K562 (cell line): ENCODE measurements around the gene MAP3K20. TPM values are rescaled to one million over a fixed set of nuclear protein-coding genes. Genes with fewer than 3 reads are reported as not detected.

ENCODE experiments used
- ATAC-seq: fragments of 200-7000 bp; cut with Tn5 transposase; 3 replicates; pipeline ENCODE4 v1.9.1; 2020; ENCODE audit warnings: moderate library complexity
- BruUV-seq: library from RNA; stranded (reverse); fragments of 400-500 nt; replicated peaks from 2 replicates; lab custom pipeline; 2021; lab: Mats Ljungman, UMichigan
- CTCF ChIA-PET: fragments of 300-600 bp; formaldehyde crosslinking; extraction: SDS; loops from one replicate; lab custom pipeline; 2021; ENCODE audit warnings: low intra/inter-chr PET ratio; lab: Yijun Ruan, JAX
- POLR2A ChIA-PET: fragments of 300-600, 350-650 bp; sonication (Branson Sonifier 250); formaldehyde crosslinking; extraction: SDS; loops from one replicate; lab custom pipeline; 2021; ENCODE audit warnings: antibody characterized with exemption, inconsistent platforms; lab: Yijun Ruan, JAX
- DNase-seq, 4 experiments: peaks; one replicate each; pipeline versions ENCODE4 v3.0.0 to v3.0.0-alpha.2; 2011 to 2018; ENCODE audit warnings: low spot score in 3 of 4, mixed read lengths in 3 of 4; ENCODE audit errors: extremely low read depth in 1 of 4
- FAIRE-seq: peaks from 2 replicates; lab custom pipeline; 2011; peaks lifted over from hg19 to GRCh38; lab: Jason Lieb, UNC
- H2AFZ ChIP-seq: 2 replicates; pipeline ENCODE4 v1.6.0; 2011; ENCODE audit warnings: low read depth, low read length, control low read depth, inconsistent platforms
- H3K27ac ChIP-seq: fragments of 200-600 bp; 3 replicates; pipeline ENCODE4 v1.8.0; 2011; ENCODE audit warnings: low read depth, mild to moderate bottlenecking, control low read depth, inconsistent platforms, low read length, moderate library complexity, mixed read lengths; ENCODE audit errors: extremely low read depth
- H3K27me3 ChIP-seq, 2 experiments: fragments of 300-600 bp in 1 of 2; 2 replicates in 1 of 2; 3 replicates in 1 of 2; pipeline versions ENCODE4 v1.6.0 to v1.8.0; 2011; ENCODE audit warnings: inconsistent platforms in 2 of 2, low read length in 2 of 2, mild to moderate bottlenecking in 1 of 2, mixed read lengths in 1 of 2, moderate library complexity in 1 of 2; ENCODE audit not compliant: control insufficient read depth in 2 of 2, insufficient read depth in 2 of 2
- H3K36me3 ChIP-seq: fragments of 300-600 bp; 3 replicates; pipeline ENCODE4 v1.8.0; 2011; ENCODE audit warnings: mild to moderate bottlenecking, low read length, inconsistent platforms; ENCODE audit not compliant: control insufficient read depth, insufficient read depth
- H3K4me1 ChIP-seq, 2 experiments: fragments of 200-600 bp in 1 of 2; replicated peaks in 1 of 2; 2 replicates in 1 of 2; 3 replicates in 1 of 2; pipeline versions ENCODE4 v1.5.1 to v1.8.0; 2011; ENCODE audit warnings: inconsistent platforms in 2 of 2, low read length in 2 of 2, mild to moderate bottlenecking in 1 of 2, mixed read lengths in 1 of 2, moderate library complexity in 1 of 2; ENCODE audit not compliant: control insufficient read depth in 2 of 2, insufficient read depth in 2 of 2
- H3K4me2 ChIP-seq: 2 replicates; pipeline ENCODE4 v1.6.1; 2011; ENCODE audit warnings: low read length, control low read depth, inconsistent platforms, mixed read lengths; ENCODE audit not compliant: insufficient read depth
- H3K4me3 ChIP-seq: fragments of 200-600 bp; sonication (generic), shearing (Covaris generic); 2 replicates; pipeline ENCODE4 v1.5.1; 2016; ENCODE audit warnings: control low read depth, inconsistent platforms
- H3K79me2 ChIP-seq: fragments of 200-600 bp; 3 replicates; pipeline ENCODE4 v1.8.0; 2011; ENCODE audit warnings: low read length, inconsistent platforms; ENCODE audit not compliant: control insufficient read depth, insufficient read depth
- H3K9ac ChIP-seq, 2 experiments: 2 replicates each; pipeline versions ENCODE4 v1.6.0 to v1.6.1; 2011; ENCODE audit warnings: low read depth in 2 of 2, low read length in 2 of 2, control low read depth in 1 of 2, inconsistent platforms in 1 of 2, mild to moderate bottlenecking in 1 of 2, mixed read lengths in 1 of 2; ENCODE audit not compliant: insufficient read depth in 1 of 2
- H3K9me1 ChIP-seq: one replicate; pipeline ENCODE4 v1.6.0; 2011; ENCODE audit warnings: inconsistent platforms, mild to moderate bottlenecking, low read length, moderate library complexity; ENCODE audit not compliant: control insufficient read depth, insufficient read depth
- H3K9me3 ChIP-seq: replicated peaks from 2 replicates; pipeline ENCODE4 v1.5.1; 2011; ENCODE audit warnings: low read depth, low read length, inconsistent platforms; ENCODE audit not compliant: control insufficient read depth, insufficient read depth
- H4K20me1 ChIP-seq: replicated peaks from 2 replicates; pipeline ENCODE4 v1.6.1; 2011; ENCODE audit warnings: low read length, inconsistent platforms, mixed read lengths; ENCODE audit not compliant: control insufficient read depth, insufficient read depth
- EP400 ChIP-seq: fragments of 450-650 bp; IDR thresholded peaks from 2 replicates; pipeline ENCODE4 v1.6.1; 2017; ENCODE audit warnings: antibody characterized with exemption, mild to moderate bottlenecking, moderate library complexity
- THRAP3 ChIP-seq: fragments of 450-650 bp; IDR thresholded peaks from 2 replicates; pipeline ENCODE4 v1.6.1; 2016; ENCODE audit warnings: mild to moderate bottlenecking, inconsistent platforms, borderline replicate concordance
- ZBED1 ChIP-seq: IDR thresholded peaks from 2 replicates; pipeline ENCODE4 v1.6.1; 2014
- ZNF449 ChIP-seq: fragments of 250-450 bp; sonication (Bioruptor Pico); IDR thresholded peaks from 2 replicates; pipeline ENCODE4 v1.8.0; 2022; ENCODE audit warnings: moderate library complexity, mild to moderate bottlenecking, inconsistent platforms
- ZNF609 ChIP-seq: sonication (generic); formaldehyde crosslinking; IDR thresholded peaks from 2 replicates; pipeline ENCODE4 v1.8.1; 2023; ENCODE audit warnings: missing genetic modification reagents, mild to moderate bottlenecking, borderline replicate concordance
- WGBS: fragments of 100-300 bp; shearing (Covaris generic); methylation state at CpG from one replicate; pipeline ENCODE4 v1.1.6; 2016; ENCODE audit warnings: low coverage, mixed read lengths; ENCODE audit not compliant: insufficient coverage; ENCODE audit errors: missing lambda C conversion rate; 5-methylcytosine and 5-hydroxymethylcytosine counted together
- in situ Hi-C: fragments of 300-500 bp; cut with MboI; formaldehyde crosslinking; loops from 4 replicates; pipeline ENCODE4 v1.15.0; 2018; ENCODE audit warnings: inconsistent platforms, mixed read lengths
- intact Hi-C: fragments of 100-400 bp; cut with micrococcal nuclease; formaldehyde crosslinking; loops from 2 replicates; pipeline ENCODE4 v1.14.2; 2022
- polyA plus RNA-seq, 8 experiments: library from polyadenylated mRNA; depleted of rRNA in 4 of 8; stranded (reverse) in 5 of 8; unstranded in 3 of 8; fragments of >200 nt; fragmentation: Nextera tagmentation in 2 of 8; fragmentation: Illumina TruSeq in 1 of 8; extraction: Ambion mirVana in 2 of 8; extraction: Trizol in 1 of 8; gene quantifications; 2 replicates each; pipeline versions ENCODE4 v1.2.1 to v1.2.3, GENCODE V29; 2011 to 2014; ENCODE audit warnings: inconsistent platforms in 1 of 8, missing spikeins in 1 of 8
- total RNA-seq, 7 experiments: library from RNA; depleted of rRNA in 6 of 7; stranded (reverse); fragments of >200 nt in 6 of 7; fragmentation: Illumina TruSeq in 2 of 7; extraction: Trizol in 2 of 7; gene quantifications; 2 replicates each; pipeline versions ENCODE4 v1.2.1 to v1.2.3, GENCODE V29; 2011 to 2021; ENCODE audit warnings: low replicate concordance in 1 of 7

Gene MAP3K20
- total and polyA plus RNA-seq, 9 of the 15 experiments (the other 6 are each of a cell fraction or from before 2014, with no cell fraction given): 9.8 to 34.2 (median 27.3) TPM

DNA sequence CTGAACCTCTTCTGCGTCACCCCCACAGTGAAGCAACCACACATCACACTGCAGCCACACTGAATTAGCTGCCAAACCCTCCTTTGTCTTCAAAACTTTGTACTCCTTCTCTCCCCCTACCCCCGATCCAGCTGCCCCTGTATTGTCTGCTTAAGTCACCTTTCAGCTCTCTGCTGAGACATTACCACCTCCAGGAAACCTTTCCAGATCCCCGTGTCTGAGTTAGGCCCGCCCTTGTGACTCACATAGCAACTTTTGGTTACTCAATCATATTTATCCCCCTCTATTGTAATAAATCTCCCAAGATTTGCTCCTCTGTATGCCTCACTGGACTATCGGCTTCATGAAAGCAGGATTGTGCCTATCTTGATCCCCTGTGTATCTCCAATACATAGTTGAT lies 196.2 kb downstream of the MAP3K20 start:
- ATAC-seq: peak; percentile 42; the same call in 2 of the 3 replicates

More for the DNA sequence above, 196.2 kb downstream of the MAP3K20 start:
- Histone ChIP-seq H4K20me1 (no peaks in the 10 kb centered on the region), H3K9me3 (no peaks in the 10 kb centered on the region), H3K79me2 (no peaks in the 10 kb centered on the region), H3K9ac (no peak overlapping the region), H2AFZ (no peak overlapping the region), H3K36me3 (peaks cover 2% of the 10 kb centered on the region; the same call in 1 of the 3 replicates), H3K27ac (no peak overlapping the region), H3K4me1 (no peaks in the 10 kb centered on the region), H3K9me1 (no peaks in the 10 kb centered on the region), H3K4me3 (no peak overlapping the region), H3K27me3 (peaks cover 2 to 8% of the 10 kb centered on the region in 2 experiments; a peak in 2 of 5 replicates), H3K4me2 (no peak overlapping the region)
- no peak for FAIRE-seq
- intact Hi-C loops (no loop called here), in situ Hi-C loops (no loop called here)
- no peak for TF ChIP-seq EP400
- TF ChIP-seq ZBED1: no peak
- TF ChIP-seq THRAP3: no peak
- no peak for TF ChIP-seq ZNF609
- no peak for TF ChIP-seq ZNF449 (CRISPR knock-in tag)
- DNase-seq: no peak
- POLR2A ChIA-PET: interaction anchor here (1.6 kb wide), 1 partner anchor 8 kb away, joined by 5 read pairs; no protein-coding TSS in a partner anchor
- no TSS peak for BruUV-seq
- WGBS: 9% methylated on average over 5 of the region's 5 CpGs
- CTCF ChIA-PET: no interaction called here
